SU-DHL-6 (cell line): ENCODE data around the gene MLKL.

ENCODE experiments used
- H2AFZ ChIP-seq: fragments of 200-600 bp; sonication (generic); 2 replicates; pipeline ENCODE4 v1.6.1; 2014; ENCODE audit warnings: low read depth, mild to moderate bottlenecking, moderate library complexity, mixed read lengths, antibody characterized with exemption, low read length; ENCODE audit not compliant: severe bottlenecking
- H3F3A ChIP-seq: fragments of 200-600 bp; shearing (Covaris generic); 2 replicates; pipeline ENCODE4 v1.6.0; 2016; ENCODE audit warnings: antibody characterized with exemption, mild to moderate bottlenecking; ENCODE audit not compliant: insufficient read depth
- H3K27ac ChIP-seq: fragments of 200-600 bp; sonication (generic); 2 replicates; pipeline ENCODE4 v1.5.1; 2016; ENCODE audit warnings: low read depth, mild to moderate bottlenecking, low read length, moderate library complexity, mixed read lengths
- H3K27me3 ChIP-seq: fragments of 200-600 bp; sonication (generic), shearing (Covaris generic); 2 replicates; pipeline ENCODE4 v1.6.0; 2014; ENCODE audit warnings: mild to moderate bottlenecking, low read length
- H3K36me3 ChIP-seq: fragments of 200-600 bp; sonication (generic); 2 replicates; pipeline ENCODE4 v1.6.1; 2014; ENCODE audit warnings: mild to moderate bottlenecking, low read length, mixed read lengths
- H3K4me2 ChIP-seq: fragments of 300-600, 200-600 bp; shearing (Covaris generic), sonication (generic); 2 replicates; pipeline ENCODE4 v1.6.0; 2014; ENCODE audit warnings: low read length, low read depth, mild to moderate bottlenecking; ENCODE audit not compliant: poor library complexity, severe bottlenecking
- H3K4me3 ChIP-seq: fragments of 200-600 bp; sonication (generic); 2 replicates; pipeline ENCODE4 v1.5.1; 2014; ENCODE audit warnings: antibody characterized with exemption, low read length, mild to moderate bottlenecking, mixed read lengths; ENCODE audit not compliant: insufficient read depth, poor library complexity, severe bottlenecking
- H3K79me2 ChIP-seq: fragments of 200-600 bp; sonication (generic); 2 replicates; pipeline ENCODE4 v1.6.1; 2014; ENCODE audit warnings: mild to moderate bottlenecking, low read length, moderate library complexity; ENCODE audit not compliant: insufficient read depth
- H3K9ac ChIP-seq: fragments of 200-600 bp; sonication (generic); 2 replicates; pipeline ENCODE4 v1.7.0; 2014; ENCODE audit warnings: mild to moderate bottlenecking, low read length
- H3K9me2 ChIP-seq: fragments of 200-600 bp; sonication (generic); replicated peaks from 2 replicates; pipeline ENCODE4 v1.6.1; 2014; ENCODE audit warnings: low read length; ENCODE audit not compliant: insufficient read depth
- H3K9me3 ChIP-seq: fragments of 200-600 bp; sonication (generic); 2 replicates; pipeline ENCODE4 v1.6.1; 2014; ENCODE audit warnings: low read length, mixed read lengths; ENCODE audit not compliant: insufficient read depth
- H4K20me1 ChIP-seq: fragments of 200-600 bp; sonication (generic); 2 replicates; pipeline ENCODE4 v1.6.1; 2014; ENCODE audit warnings: low read depth, mild to moderate bottlenecking, antibody characterized with exemption, low read length, moderate library complexity, mixed read lengths
- CTCF ChIP-seq: fragments of 200-600 bp; sonication (generic); IDR thresholded peaks from one replicate; pipeline ENCODE4 v1.5.1; 2017; ENCODE audit warnings: antibody characterized with exemption, mild to moderate bottlenecking, low read length, moderate library complexity; ENCODE audit not compliant: insufficient read depth, poor library complexity, severe bottlenecking
- EZH2phosphoT487 ChIP-seq: fragments of 200-600 bp; sonication (generic), shearing (Covaris generic); conservative IDR thresholded peaks from 2 replicates; pipeline ENCODE4 v1.6.1; 2018; ENCODE audit warnings: mild to moderate bottlenecking, antibody characterized with exemption, low read length, moderate library complexity, mixed read lengths

The MLKL gene

GRCh38 chr16:74744566-74744965, 43.9 kb upstream of the MLKL start:
- H3K4me2 ChIP-seq = no peak overlapping the region
- H3K79me2 ChIP-seq = no peaks in the 10 kb centered on the region

GRCh38 chr16:74743668-74744299, 43.1 kb upstream of the MLKL start:
- Histone ChIP-seq H3K4me3 (no peak overlapping the region), H3K9me2 (no peaks in the 10 kb centered on the region), H3K27ac (no peak overlapping the region), H3K27me3 (no peaks in the 10 kb centered on the region), H3K79me2 (no peaks in the 10 kb centered on the region), H3K9me3 (no peaks in the 10 kb centered on the region), H3F3A (no peaks in the 10 kb centered on the region), H3K9ac (no peak overlapping the region), H4K20me1 (no peaks in the 10 kb centered on the region), H3K4me2 (no peak overlapping the region), H3K36me3 (no peaks in the 10 kb centered on the region), H2AFZ (no peak overlapping the region)
- no peak for TF ChIP-seq EZH2phosphoT487
- no peak for TF ChIP-seq CTCF

More at GRCh38 chr16:74744566-74744965, 43.9 kb upstream of the MLKL start:
- H3F3A ChIP-seq = no peaks in the 10 kb centered on the region
- H3K27me3 ChIP-seq = no peaks in the 10 kb centered on the region
- no peak overlapping the region for H3K9ac ChIP-seq
- no peak overlapping the region for H3K27ac ChIP-seq
- H3K4me3 ChIP-seq = no peak overlapping the region
- no peaks in the 10 kb centered on the region for H4K20me1 ChIP-seq
- no peak overlapping the region for H2AFZ ChIP-seq
- no peaks in the 10 kb centered on the region for H3K36me3 ChIP-seq
- no peaks in the 10 kb centered on the region for H3K9me2 ChIP-seq
- TF ChIP-seq CTCF = no peak
- no peak for TF ChIP-seq EZH2phosphoT487
- H3K9me3 ChIP-seq = no peaks in the 10 kb centered on the region

- no peak overlapping the region for H3K9ac ChIP-seq
- H2AFZ ChIP-seq = no peak overlapping the region
- no peak overlapping the region for H3K27ac ChIP-seq
Measured at GRCh38 chr16:74743045-74743667, 42.5 kb upstream of the MLKL start.

More at GRCh38 chr16:74743045-74743667, 42.5 kb upstream of the MLKL start:
- Histone ChIP-seq H3K9me2 (no peaks in the 10 kb centered on the region), H3K79me2 (no peaks in the 10 kb centered on the region), H3K4me2 (no peak overlapping the region), H3K9me3 (no peaks in the 10 kb centered on the region), H3K36me3 (no peaks in the 10 kb centered on the region), H4K20me1 (no peaks in the 10 kb centered on the region), H3F3A (no peaks in the 10 kb centered on the region), H3K4me3 (no peak overlapping the region), H3K27me3 (no peaks in the 10 kb centered on the region)
- TF ChIP-seq CTCF = no peak
- no peak for TF ChIP-seq EZH2phosphoT487
